Cortex of kidney (tissue), 1 donor: ENCODE measurements around the gene PTPRN2.

Source experiments
- DNase-seq: peaks from one replicate; lab custom pipeline; 2025; lab: John Stamatoyannopoulos, UW

PTPRN2 gene

DNA sequence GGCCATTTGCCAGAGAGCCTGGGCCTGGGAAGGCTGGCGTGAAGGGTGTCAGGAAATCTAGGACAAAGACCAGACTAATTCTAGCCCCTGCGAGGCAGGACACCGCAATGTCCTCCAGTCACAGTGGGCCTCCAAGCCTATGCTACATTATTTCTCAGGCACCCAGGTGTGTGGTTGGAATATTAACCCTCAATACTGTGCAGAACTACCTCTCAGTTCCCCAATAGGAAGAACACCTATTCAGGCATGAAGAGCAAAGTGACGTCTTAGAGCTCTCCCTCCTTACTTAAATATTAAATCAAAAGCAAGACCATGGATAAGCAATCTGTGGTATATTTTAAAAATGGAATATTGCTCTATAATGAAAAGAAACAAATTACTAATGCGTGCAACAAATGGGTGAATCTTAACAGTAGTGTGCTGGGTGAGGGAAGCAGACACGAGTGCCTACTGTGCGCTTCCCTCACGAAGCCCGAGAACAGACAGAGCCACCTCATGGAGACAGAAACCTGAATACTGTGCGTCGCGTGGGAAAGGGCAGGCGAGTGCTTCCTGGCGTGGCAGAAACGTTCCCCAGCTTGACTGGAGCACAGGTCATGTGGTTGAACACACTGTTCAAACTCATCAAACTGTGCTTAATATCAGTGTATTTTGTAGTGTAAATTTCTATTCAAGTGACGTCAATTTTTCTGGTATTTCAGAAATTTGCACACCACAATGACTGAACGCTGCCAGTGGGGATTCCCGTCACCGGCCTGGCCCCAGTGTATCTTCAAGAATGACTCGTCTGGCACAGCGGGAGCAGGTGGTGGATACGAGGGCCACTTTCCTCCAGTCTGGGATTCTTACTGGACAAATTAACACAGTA, 15.5 kb upstream of the PTPRN2 start:
- no peak for DNase-seq

DNA sequence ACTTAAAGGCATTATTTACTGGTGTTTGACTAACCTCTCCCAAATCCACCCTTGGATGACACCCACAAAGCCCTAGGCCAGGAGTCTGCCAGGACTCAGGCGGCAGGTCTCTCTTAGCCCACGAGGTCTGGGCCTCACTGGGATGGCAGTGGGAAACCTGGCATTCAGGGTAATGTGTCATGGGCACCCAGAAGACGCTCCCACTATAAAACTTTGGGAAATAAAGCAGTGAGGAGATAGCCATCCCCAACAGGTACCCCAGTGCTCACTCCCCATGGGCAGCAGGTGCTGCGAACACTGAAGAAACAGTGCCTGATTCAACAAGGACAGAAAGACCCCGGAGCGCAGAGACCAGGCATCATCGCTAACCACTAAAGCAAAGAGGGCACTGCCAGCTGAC, 14.4 kb upstream of the PTPRN2 start:
- DNase-seq, result no peak

DNA sequence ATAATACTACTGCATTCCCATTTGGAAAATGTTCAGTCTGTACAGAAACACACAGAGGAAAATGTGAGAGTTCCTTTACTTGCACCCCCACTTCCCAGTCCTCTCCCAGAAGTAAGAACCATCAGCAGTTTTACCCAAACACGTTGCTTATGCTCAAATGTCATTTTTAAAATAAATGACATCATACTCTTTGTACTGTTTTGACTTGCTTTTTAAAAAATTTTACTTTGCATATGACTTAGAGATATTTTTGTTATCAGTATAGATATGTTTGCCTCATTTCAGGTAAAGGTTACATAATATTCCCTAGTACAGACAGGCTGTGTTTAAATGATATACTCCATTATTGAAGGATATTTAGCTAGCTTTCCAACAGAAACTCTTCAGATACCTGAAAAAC, 13.5 kb upstream of the PTPRN2 start:
- no peak for DNase-seq

DNA sequence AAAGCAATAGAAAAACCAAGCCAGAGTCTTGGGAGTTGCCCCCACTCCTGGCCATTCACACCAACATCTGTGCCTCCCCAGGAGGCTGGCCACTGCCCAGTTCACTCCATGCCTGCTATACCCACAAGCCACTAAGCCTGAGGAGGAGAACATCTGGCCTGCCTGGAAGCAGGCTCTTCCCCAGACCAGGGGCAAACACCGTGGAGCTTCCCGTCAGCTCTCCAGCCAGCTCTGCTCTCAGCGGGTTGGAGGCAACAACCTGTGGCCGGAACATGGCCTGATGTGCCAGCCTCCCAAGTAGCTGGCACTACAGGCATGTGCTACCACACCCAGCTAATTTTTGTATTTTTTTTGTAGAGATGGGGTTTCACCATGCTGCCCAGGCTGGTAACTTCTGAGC, 9.1 kb upstream of the PTPRN2 start:
- DNase-seq, result no peak

DNA sequence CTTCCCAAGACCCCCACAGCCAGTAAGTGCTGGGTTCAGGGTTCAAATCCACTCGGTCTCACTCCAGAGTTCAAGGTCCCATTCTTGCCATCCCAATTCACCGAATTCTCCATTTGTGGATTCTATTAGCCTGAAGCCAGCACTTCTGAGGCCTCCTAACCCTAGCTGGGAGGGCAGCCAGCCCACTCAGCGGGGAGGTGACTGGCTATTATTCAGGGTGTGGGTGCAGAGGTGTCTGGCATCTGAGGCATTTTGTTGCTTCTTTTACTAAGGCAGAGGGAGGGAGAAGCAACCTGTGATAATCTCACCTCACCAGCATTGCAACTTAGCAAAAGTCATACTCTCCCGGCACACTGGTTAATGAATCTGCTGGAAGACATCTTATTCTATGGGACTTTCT, 8.7 kb upstream of the PTPRN2 start:
- no peak for DNase-seq

DNA sequence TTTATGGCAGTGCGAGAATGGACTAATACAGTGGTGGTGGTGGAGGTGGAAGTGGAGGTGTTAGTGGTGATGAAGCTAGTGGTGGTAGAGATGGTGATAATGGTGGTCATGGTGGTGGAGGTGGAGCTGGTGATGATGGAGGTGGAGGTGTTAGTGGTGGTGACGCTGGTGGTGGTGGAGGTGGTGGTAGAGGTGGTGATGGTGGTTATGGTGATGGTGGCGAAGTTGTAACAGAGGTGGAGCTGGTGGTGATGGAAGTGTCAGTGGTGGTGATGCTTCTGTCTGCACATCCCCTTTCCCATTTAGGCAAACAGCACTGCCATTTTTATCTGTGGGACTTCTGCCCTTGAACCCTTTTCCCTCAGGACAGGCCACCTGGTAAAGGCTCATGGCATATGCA, 7.4 kb upstream of the PTPRN2 start:
- no peak for DNase-seq

DNA sequence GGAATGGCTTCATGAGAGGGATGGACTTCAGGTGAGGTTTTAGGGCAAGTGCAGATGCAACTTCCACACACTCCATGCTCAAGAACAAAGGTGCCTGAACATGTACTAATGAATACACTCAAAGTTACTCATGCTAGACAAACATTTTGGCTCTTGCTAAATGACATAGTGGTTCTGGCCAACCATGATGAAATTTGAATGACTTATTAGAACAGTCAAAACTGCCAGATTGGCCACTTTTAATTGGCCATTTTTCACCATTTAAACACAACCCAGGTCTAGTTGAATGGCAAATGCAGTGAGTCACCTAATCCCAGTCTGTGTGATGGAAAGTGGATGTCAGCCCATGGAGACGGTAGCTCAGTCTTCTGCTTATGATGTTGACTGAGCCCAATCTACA, 4.9 kb upstream of the PTPRN2 start:
- DNase-seq, result no peak

DNA sequence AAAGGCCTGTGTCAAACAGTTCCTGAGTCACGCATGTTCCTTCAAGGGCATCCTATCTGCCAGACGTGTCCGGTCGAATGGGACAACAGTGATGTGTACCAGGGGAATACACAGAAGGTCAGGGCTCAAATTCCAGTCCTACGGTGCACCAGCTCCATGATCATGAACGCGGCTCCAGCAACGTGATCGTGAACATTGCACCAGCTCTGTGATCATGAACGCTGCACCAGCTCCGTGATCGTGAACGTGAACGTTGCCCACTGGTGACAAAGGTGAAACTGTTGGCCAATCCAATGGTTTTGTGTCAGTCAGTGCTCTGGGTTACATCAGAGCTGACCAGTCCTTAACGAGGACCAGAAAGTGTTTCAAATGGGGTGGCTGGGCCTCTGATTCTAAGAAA, 4.3 kb upstream of the PTPRN2 start:
- DNase-seq, result no peak

DNA sequence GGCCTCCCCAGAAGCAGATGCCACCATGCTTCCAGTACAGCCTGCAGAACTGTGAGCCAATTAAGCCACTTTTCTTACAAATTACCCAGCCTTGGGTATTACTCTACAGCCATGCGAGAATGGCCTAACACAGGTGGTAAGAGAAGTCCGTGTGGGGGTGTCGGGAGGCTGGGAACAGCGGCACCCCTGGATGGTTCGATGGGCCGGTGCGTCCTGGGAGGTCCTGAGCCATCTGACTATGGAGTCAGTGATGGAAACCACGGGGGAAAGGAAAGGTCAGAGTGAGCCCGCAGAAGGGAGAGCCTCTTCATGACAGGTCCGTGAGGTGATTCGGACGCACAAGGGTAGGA, 2.5 kb upstream of the PTPRN2 start:
- no peak for DNase-seq

DNA sequence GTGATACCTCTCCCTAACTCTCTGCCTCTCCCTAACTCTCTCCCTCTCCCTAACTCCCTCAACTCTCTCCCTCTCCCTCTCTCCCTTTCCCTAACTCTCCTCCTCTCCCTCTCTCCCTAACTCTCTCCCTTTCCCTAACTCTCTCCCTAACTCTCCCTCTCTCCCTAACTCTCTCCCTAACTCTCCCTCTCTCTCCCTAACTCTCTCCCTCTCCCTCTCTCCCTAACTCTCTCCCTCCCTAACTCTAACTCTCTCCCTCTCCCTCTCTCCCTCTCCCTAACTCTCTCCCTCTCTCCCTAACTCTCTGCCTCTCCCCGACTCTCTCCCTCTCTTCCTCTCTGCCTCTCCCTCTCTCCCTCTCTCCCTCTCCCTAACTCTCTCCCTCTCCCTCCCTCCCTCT, 2.0 kb upstream of the PTPRN2 start:
- no peak for DNase-seq

DNA sequence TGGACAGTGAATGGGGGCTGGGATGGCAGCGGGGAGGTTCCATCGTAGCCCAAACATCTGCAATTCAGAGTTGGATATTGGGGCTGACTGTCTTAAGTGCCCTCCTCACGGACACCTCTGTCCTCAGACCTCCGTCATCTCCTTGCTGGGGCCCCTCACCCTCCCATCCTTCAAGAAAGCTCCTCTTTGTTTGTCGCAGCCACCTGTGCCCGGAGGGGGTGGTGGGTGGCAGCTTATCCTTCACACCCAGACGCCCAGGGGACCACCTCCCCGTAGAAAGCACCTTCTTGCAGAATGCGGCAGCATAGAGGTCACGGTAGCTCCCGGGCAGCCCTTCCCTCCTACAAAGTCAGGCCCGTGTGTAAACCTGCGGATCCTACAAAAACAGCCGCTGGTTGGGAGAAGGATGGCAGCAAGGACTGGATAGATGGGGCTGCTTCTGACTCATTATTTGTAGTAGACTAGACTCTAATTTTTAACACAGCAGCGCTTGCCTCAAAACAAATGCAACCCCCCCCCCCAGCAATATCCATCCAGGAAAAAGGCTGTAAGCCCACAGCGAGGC, 1.3 kb upstream of the PTPRN2 start:
- no peak for DNase-seq

DNA sequence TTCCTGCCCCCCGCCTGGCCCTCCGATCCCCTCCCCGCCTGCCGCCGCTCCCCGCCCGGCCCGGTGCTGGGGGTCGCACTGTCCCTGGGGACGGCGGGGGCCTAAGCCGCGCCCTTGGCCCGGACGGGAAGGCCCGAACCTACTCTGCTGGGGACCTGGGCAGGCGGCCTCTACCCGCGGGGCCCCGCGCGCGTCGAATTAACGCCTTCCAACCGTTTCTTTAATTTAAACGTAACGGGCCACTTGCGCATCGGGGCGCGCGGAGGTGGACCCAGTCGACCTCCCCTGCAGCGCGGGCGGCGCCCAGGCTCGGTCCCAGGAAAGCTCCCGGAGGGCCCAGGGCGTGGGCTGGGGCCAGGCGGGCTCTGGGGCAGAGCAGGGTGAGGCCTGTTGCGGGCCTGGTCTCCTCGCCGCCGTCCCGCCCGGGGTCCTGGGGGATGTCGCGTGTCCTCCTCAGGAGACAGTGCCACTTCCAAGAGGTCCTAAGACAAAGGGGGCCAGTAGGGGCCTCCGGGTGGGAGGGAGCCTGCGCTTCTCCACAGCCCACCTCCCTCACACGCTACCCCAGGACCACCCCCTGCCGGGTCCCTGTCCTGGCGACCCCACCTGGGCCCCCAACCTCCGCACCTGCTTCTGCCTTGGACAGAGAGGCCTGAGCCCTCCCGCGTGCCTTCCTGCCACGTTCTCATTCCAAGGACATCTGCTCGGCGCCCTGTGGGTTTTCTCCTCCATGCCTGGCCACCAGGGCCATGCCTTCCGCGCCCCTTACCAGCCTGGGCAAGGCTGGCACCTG, 658 bp upstream of the PTPRN2 start:
- DNase-seq, result no peak

DNA sequence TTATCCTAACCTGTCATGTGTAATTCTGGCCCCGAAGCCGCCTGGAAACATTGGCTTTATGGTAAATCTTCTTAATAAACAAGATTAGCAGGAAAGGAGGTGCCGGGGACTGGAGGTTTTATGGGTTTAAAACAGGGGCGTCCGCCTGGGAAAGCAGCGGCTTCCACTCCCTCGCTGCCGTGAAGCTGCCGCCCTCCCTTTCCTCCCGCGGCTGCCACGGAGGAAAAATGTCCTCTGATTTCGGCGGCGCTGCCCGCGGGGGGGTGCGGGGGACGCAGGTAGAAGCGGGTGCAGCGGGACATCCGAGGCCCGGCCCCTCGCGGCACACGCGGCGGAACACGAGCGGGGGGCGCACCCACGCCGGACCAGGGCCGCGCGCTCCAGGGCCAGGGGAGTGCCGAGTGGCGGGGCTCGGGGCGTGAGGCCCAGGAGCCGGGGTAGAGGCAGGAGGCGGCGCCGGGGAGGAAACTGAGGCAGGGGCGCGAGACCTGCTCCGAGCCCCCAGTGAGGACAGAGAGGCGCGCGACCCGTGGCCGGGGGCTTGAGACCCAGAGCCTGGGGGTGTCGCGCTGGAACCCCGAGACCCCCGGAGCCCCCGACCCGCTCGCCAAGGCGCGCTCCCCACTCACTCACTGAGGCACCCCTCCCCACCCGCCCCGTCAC, 993 bp downstream of the PTPRN2 start:
- no peak for DNase-seq

DNA sequence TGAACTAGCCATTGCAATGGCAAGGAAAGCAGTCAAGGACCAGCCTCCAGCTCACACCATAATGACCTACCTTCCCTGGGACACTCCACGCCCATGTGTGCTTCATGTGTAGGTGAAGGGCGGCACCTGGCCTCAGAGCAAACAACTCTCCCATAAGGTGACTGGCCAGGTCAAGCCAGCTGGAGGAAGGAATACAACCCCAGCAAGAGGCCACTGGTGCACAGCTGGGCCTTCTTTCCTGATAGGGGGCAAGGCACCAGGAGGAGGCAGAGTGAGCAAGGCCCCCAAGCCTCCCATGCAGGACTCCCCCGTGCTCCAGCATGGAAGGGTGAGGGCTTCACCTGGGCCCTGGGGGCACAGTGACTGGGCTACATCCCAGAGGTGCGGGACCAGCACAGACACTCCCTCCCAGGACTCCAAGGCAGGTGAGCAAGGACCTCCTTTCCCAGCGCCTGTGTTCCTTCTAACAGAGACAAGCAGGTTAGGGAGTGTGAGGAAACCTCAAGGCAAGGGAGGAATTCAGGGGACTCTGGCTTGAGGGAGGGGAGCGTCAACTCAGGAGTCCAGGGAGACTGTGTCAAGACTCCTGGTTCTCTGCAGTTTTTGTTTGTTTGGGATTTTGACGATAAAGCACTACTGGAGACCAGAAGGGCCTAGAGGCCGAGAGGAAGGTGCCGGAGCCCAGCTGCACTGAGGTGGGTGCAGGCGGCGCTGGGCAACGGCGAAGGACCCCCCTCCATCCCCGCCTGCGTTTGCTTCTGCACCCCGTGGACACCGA, 1.7 kb downstream of the PTPRN2 start:
- no peak for DNase-seq

DNA sequence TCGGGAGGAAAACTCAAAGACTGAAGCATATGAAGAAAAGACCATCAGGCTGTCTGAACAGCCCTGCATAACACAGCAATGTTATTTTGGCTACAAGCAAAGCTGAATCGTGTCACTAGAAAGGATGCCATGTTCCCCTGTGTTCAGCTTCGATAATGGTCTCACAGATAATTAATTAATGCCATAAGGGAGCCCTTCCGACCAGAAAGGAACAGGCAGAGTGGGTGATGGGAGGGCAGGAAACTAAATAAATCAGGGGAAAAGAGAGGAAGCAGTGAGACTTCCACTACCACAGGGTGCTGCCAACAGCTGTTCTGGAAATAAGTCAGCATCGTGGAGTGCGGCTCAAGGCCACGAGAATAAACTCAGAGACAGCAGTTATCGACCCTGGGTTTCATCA, 3.2 kb downstream of the PTPRN2 start:
- no peak for DNase-seq

DNA sequence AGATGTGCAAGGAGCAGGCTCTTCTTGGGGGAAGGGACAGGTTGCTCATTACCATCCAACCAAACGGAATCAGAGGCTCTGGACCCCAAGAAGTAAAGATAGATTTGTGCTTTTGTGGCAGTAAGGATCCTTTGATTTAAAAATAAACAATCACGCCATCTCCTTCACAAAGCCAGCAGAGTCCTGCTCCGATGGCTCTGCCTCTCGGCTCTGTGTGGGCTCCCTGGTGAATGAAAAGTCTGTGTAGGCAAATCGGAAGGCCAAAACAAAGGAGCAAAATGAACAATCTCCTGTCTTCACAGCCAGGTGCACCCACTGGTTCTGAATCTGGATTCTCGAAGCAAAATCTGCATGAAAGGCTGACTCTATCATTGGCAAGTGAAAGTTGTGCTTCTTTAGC, 3.8 kb downstream of the PTPRN2 start:
- DNase-seq, result no peak

DNA sequence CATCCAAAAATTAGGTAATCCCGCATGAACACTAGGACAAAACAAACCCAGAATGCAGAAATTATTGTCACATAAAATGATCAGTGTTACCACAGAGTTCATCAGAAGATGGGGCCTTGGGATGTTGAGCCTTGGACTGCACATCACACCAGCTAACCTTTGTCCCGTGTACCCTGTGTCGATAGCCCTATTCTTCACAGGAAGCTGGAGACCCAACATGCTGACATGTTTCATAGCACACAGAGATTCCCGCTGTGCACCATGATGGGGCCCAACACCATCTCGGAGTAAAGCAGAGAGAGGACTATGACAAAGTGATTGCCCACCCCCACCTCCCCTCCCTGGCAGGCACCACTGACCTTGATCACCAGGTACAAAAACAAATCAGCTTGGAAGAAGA, 4.5 kb downstream of the PTPRN2 start:
- DNase-seq, result no peak

DNA sequence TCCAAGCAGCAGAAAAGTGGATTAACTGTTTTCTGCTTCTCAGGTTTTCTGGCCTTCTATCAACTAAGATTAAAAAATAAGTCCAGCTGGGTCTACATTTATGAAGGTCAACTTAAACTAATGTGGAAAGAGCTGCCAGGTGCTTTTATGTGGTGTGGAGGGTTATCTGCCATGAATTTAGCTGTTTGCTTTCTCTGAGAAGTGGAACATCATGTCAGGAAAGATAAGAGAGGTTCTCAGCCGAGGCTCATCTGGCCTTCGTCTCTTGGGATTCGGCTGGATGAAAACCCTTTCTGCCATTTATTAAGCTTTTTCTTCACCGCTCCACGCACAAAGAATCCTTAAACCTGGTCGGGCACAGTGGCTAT, 5.5 kb downstream of the PTPRN2 start:
- no peak for DNase-seq

DNA sequence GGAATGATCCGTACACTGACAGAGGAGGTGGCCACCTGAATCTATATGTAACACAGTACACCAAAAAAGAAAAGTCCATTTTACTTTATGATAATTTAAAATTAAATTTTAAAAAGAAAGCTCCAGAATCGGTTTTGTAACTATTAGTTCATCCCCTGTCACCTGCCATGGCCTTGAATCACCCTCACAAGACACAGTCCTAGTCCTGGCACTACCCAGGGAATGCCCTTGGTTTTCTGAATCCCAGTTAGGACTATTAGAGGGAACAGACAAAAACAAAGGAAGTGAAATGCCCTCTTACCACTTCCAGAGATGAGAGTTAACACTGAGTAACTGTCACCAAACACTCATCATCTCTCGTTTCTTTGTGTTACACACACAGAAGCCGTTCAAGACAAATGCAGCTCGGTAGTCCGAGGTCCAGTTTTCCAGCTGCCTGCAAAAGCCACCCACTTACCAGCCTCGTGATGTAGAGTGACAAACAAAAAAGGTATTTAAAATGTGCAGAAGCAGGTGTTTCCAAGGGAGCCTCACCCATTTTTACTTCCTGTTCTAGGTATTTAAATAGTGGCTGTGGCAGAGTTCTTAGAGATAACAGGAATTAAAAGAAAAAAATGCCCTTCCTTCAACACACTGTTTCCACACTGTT, 6.1 kb downstream of the PTPRN2 start:
- no peak for DNase-seq

DNA sequence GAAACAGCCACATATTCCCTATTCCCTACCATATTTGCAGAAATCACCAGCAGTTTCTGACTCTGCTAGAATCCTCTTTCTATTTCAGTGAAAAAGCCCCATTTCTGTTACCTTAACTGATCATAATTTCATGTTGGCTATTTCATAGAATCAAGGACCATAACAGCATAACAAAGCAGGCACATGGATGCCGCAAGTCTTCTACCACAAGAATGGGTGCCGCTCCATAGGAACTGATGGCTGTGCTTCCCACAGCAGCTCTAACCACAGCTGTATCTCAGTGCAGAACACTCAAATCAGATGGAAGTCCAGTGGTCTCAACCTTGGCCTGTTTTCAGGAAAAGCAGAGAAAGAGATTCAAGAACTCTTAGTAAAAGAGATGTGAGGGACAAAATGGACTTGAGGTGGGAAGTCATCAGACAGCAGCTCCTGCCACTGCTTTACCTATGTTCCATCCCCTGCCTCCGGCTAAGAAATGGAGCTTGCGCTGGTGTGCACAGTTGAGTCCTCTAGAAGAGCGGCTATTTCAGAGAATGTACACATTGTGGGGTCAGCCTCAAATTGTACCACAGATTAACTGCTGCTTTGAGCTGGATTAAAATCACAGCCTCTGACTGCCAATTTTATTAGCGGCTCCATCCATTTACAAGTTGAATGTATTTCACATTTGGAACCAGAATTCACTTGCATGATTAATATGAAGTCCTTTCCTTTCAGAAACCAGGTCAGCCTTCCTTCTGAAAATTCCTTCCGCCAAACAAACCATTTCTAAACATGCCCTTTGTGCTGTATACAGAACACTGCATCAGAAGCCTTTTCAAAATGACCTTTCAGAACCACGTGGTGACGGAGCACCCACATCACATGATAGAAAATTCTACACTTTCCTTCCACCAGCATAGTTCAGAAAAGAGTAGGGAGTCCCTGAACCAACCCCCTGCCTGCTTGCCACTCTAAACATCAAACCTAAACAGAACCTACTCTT, 7.7 kb downstream of the PTPRN2 start:
- no peak for DNase-seq
